HG03159 (cell line): ENCODE results near the gene PEAK1.
"Not testable (repeated sequence)": the region's sequence is repeated elsewhere in the genome, so short reads cannot be mapped to it uniquely, and the experiment has no call there.

Experiments
- ATAC-seq: cut with Tn5 transposase; IDR thresholded peaks from one replicate; pipeline ENCODE4 v1.9.1; 2021; ENCODE audit warnings: mild to moderate bottlenecking, moderate library complexity; ENCODE audit not compliant: unreplicated experiment

PEAK1 gene

DNA sequence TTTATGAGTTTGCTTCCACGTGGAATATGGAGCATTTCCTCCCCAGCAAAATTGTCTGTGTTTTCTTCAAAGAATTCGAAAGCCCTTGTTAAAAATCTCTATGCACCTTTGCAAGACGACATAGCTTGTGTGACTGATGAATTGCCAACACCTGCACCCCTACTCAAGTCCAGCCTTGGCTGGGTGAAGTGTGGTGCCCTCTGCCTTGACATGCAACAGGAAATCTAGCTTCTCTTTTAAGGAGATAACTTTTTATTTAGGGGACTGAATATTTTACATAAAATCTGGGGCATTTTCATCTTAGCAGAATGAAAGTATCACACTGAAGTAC lies 1.4 kb upstream of the PEAK1 start:
- ATAC-seq, result no peak

DNA sequence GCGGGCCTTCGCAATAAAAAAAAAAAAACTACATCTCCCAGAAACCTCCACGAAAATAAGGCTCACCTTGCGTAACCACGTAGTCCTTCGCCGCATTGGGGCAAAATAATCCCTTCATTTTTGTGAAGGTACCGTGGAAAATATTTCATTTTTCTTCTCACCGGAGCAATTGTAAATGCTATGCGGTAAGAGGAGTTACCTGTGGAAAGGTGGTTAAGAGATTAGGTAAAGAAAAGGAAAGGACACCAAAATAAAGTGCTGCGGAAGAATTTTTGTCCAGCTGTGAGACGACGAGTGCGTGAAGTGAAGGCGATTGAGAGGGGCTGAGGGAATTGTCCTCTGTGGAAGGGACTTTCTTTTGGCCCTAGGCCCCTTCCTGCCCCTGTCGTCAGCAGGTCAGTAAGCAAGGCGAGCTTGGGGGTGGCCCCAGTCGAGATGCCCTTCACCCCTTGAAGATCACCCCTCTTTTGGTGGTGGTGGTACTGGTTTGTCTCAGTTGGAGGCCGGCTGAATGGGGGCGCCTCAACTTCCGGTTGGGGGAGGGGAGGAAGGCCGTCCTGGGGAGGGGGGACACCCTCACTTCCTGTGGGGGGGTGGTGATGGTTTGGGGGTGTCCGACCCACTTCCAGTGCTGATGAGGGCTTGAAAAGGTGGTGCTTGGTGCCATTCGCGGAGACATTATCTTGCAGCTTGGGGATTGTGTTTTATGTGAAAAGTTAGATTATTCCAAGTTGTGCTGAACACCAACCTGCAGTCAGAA lies 886 bp upstream of the PEAK1 start, which contains the start of gene HMG20A:
TSS of gene HMG20A (plus strand) at position 279 of the 760 bp plus-strand sequence. CDS start 37,520 bp downstream, outside the sequence.
- peak; percentile 44 for ATAC-seq

- peak; percentile 25 for ATAC-seq
Measured at GRCh38 chr15:77418966-77419835, 703 bp downstream of the PEAK1 start.

DNA sequence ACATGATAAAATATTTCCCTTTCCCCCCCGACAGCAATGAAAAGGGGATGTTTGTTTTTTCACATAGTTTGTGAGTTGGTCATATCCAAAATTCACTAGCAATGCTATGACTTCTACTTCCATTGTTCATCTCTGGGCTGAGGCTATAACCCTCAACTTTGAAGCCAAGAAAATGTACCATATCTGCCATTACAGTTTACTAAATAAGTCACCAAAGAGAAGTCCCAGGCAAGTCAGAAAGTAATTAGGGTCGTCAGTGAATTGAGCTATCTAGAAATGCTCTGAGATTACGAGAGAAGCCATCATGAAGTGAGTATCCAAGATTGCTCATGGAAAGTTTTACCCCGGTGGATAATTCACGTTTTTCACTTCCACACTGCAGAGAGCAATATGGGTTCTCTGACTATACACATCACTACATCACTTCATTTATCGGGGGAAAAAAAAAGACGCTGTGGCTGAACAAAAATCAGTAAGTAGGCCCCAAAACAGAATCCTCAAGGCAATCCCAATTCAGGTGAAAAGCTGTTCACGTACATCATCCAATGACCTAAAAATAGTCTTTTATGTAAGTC lies 1.4 kb downstream of the PEAK1 start:
- no peak for ATAC-seq

- no peak for ATAC-seq
Measured at GRCh38 chr15:77417602-77418001, 2.3 kb downstream of the PEAK1 start.

DNA sequence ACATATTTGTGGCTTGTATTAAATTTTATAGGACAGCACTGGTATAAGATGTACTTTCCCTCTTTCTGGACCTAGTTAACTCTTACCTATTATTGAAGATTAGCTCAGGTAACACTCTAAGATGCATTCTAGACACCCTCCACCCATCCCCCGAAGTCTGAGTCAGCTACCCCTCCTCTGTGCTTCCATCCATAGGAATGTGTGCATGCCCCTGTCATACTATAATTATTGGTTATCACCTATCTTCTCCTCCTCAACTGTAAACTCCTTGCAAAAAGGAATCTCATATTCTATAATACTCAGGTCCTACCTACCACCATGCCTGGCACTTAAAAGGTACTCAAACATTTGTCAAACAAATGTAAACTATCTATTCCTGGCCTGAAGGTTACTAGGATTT lies 3.0 kb downstream of the PEAK1 start:
- no peak for ATAC-seq

GRCh38 chr15:77416148-77416455 lies 3.8 kb downstream of the PEAK1 start:
- no peak for ATAC-seq

GRCh38 chr15:77415450-77416147 lies 4.3 kb downstream of the PEAK1 start:
- ATAC-seq, result no peak

DNA sequence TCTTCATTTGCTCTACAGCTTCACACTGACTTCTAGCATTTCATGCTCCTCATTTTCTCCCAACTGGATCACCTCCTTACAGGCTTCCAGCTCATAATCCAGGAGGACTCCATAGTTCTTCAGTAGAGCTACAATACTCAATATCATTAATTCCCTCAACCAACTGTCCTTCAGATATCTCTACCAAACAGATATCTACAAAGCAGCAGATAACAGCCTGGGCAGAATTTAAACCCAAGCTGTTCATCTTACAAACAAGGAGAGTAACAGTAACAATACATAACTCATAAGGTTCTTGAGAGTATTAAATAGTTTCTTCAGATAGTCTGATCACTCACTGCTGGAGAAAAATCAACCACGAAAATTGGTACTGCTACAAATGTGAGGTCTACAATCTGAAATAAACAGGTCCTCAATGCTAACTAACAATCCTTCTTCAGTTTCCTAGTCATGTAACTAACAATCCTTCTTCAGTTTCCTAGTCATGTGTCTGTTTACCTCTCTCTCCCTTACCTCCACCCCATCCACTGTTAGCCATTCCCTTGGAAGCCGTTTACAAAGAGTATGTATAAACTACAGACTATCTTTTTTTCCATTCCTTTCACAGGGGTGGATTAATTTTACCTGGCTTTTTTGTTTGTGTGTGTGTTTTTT lies 5.0 kb downstream of the PEAK1 start:
- no peak for ATAC-seq

DNA sequence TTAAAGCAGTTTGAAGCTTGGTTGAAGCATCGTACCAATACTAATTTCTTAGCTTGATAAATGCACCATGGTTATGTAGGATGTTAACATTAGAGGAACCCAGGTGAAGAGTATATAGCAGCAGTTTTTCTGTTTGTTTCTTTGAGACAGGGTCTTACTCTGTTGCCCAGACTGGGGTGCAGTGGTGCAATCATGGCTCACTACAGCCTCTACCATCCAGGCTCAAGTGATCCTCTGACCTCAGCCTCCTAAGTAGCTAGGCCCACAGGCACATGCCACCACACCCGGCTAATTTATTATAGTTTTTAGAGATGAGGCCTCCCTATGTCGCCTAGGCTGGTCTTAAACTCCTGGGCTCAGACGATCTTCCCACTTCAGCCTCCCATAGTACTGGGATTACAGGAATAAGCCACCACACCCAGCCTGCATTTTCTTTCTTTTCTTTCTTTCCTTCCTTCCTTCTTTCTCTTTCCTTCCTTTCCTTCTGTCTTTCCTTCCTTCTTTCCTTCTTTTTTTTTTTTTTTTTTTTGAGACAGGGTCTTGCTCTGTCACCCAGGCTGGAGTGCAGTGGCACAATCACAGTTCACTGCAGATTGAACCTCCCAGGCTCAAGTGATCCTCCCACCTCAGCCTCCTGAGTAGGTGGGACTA lies 6.1 kb downstream of the PEAK1 start:
- no peak for ATAC-seq

DNA sequence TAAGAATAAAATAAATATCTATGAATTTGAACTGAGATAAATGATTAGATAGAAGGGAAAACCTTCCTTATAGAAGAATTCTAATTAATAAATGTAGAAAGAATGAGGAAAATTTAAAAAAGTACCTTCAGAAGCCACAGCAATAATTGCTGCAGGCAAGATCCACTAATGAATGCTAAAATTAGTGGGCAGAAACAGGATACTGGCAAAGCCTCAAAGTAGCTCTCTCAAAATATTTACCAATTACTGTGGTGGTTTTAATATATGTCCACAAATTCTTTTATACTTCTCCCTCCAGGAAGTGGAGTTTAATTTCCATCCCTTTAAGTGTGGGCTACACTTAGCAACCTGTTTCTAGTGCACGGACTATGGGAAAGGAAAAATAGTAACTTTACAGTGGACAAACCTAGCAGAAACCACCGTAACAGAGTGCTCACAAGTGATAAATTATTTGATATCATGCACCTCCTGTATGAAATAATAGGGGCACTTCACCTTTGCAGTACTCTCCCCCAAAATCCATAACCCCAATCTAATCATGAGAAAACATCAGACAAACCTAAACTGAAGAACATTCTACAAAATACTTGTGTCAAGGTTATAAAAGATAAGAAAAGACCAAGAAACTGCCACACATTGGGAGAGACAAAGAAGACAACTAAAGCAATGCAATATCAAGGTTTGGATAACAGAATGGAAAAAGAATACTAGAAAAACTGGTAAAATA lies 6.8 kb downstream of the PEAK1 start:
- ATAC-seq, result no peak

- no peak for ATAC-seq
Measured at GRCh38 chr15:77411619-77411976, 8.3 kb downstream of the PEAK1 start.

DNA sequence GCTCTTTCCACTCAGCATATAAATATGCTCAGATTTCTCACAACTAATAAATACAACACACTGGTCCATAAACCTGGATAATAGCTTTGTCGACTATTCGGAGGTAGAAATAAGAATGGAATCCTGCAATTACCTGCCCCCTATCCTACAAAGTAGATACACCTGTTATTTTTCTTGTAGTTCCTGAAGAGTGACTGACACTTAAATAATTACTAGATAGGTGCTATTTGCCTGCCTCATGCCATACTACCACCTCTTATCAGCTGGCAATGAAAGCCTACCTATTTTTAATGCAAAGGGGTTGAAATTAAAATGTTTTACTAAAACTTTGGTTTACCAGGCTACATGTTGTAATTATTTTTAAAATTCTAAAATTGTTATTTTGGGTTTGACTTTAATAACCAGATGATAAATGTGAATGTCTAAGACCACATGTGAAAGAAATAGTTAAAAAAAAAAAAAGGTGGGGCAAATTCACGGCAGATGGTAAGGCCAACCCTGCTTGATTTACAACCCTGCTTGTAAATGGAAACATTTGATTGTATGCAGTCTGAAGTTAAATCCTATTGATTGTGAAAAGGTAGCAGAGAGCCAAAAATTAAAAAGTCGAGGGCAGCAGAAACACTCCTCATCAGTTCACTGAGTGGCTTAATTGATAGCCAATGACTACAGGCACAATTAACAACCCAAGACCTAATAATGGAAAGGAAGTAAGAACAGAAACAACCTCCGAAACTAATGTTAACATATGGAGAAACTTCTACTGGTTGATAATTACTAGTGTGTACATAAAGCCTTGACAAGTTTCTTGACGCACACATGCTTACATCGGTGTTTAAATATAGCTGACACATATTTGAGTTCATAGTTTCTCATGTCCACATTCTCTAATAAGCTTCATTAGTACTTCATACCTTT lies 8.9 kb downstream of the PEAK1 start:
- ATAC-seq, result no peak

- ATAC-seq, result not testable (repeated sequence)
Measured at GRCh38 chr15:77410157-77410500, 9.8 kb downstream of the PEAK1 start.

DNA sequence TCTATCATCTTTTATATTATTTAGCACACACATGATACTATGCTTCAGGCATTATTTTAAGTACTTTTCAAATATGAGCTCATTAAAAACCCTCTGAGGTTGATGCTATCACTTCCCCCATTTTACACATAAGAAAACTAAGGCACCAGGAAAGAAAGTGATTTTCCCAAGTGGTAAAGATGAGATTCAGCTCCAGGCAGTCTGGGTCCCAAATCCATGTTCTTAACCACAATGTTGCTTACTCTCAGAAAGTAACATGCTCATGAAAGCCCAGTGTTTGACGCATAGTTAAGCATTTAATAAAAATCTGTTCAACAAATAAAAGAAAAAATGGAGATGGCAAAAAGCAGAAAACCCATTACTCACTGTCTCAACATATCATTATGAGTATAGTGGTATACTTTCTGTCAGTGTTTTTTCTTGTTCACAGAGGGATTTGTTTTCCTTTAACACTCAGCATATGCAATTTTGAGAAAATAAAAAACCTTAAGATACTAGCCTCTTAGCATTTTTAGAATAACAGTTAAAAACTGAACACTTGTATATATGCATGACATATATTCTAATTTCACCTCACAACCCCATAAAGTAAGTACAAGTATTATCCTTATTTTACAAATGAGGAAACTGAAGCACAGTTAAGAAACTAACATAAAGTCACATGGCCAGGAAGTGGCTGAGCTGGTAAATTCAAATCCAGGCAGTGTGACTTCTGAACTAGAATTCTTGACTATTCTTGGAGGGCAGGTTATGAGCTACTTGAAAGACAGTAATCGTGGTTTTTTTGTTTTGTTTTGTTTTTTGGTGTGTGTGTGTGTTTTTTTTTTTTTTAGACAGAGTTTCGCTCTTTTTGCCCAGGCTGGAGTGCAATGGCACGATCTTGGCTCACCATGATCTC lies 10.4 kb downstream of the PEAK1 start:
- ATAC-seq, result no peak

DNA sequence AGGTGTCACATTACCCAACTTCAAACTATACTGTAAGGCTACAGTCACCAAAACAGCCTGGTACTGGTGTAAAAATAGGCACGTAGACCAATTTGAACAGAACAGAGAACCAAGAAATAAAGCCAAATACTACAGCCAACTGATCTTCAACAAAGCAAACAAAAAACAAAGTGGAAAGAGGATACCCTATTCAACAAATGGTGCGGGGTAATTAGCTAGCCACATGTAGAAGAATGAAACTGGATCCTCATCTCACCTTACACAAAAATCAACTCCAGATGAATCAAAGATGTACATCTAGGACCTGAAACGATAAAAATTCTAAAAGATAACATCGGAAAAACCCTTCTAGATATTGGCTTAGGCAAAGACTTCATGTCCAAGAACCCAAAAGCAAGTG lies 13.1 kb downstream of the PEAK1 start:
- no peak for ATAC-seq

DNA sequence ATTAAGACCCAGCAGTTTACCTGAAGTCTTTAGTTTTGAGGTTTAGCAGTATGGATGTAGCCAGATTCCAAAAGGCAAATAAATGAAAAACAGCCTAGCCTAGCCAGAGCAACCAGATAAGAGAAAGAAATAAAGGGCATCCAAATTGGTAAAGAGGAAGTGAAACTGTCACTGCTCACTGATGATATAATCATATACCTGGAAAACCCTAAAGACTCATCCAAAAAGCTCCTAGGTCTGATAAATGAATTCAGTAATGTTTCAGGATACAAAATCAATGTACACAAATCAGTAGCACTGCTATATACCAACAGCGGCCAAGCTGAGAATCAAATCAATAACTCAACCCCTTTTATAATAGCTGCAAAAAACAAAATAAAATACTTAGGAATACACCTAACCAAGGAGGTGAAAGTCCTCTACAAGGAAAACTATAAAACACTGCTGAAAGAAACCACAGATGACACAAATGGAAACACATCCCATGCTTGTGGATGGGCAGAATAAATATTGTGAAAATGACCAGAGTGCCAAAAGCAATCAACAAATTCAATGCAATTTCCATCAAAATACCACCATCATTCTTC lies 13.6 kb downstream of the PEAK1 start:
- not testable (repeated sequence) for ATAC-seq
